Measurements from ENCODE around the gene HDAC2. TPM values are rescaled to one million over a fixed set of nuclear protein-coding genes. Genes with fewer than 3 reads are reported as not detected.
"Not testable (repeated sequence)": the region's sequence is repeated elsewhere in the genome, so short reads cannot be mapped to it uniquely, and the experiment has no call there.

Gene HDAC2
- total RNA-seq, 1 donor from 2014 or later, result 287 TPM

- no peak overlapping the region for H3K4me3 Mint-ChIP-seq (ENCODE audit: low read depth)
- no peaks in the 10 kb centered on the region for H3K9me3 Mint-ChIP-seq (ENCODE audit: low read depth)
- DNase-seq (ENCODE audit: low spot score, unreplicated experiment), result no peak
- no peak for TF ChIP-seq CTCF (IDR thresholded peaks at IDR 0.05; ENCODE audit: unreplicated experiment)
- H3K27me3 Mint-ChIP-seq, result no peaks in the 10 kb centered on the region
- peaks cover 1% of the 10 kb centered on the region for H3K4me1 Mint-ChIP-seq (ENCODE audit: low read depth)
- no peaks in the 10 kb centered on the region for H3K36me3 Mint-ChIP-seq (ENCODE audit: insufficient read depth)
- H3K27ac Mint-ChIP-seq, result no peak overlapping the region
Measured at GRCh38 chr6:113920663-113921267, 50.2 kb downstream of the HDAC2 start.

- H3K9me3 Mint-ChIP-seq (ENCODE audit: low read depth); H3K4me3 Mint-ChIP-seq (ENCODE audit: low read depth); H3K4me1 Mint-ChIP-seq (ENCODE audit: low read depth); H3K36me3 Mint-ChIP-seq (ENCODE audit: insufficient read depth); H3K27ac Mint-ChIP-seq; DNase-seq (ENCODE audit: low spot score, unreplicated experiment); H3K27me3 Mint-ChIP-seq: not testable (repeated sequence)
Measured at GRCh38 chr6:113910285-113910684, 60.7 kb downstream of the HDAC2 start.

- no peak overlapping the region for H3K27ac Mint-ChIP-seq
- H3K4me1 Mint-ChIP-seq (ENCODE audit: low read depth), result no peaks in the 10 kb centered on the region
- peaks cover 8% of the 10 kb centered on the region for H3K27me3 Mint-ChIP-seq
Measured at GRCh38 chr6:113909224-113909856, 61.6 kb downstream of the HDAC2 start.

GRCh38 chr6:113908801-113909200 lies 62.1 kb downstream of the HDAC2 start:
- Mint-ChIP-seq H3K27ac (no peak overlapping the region), H3K4me3 (ENCODE audit: low read depth) (no peak overlapping the region), H3K9me3 (ENCODE audit: low read depth) (no peaks in the 10 kb centered on the region), H3K27me3 (peaks cover 8% of the 10 kb centered on the region), H3K4me1 (ENCODE audit: low read depth) (peaks cover 4% of the 10 kb centered on the region), H3K36me3 (ENCODE audit: insufficient read depth) (no peaks in the 10 kb centered on the region)
- TF ChIP-seq CTCF (IDR thresholded peaks at IDR 0.05; ENCODE audit: unreplicated experiment), result no peak
- no peak for DNase-seq (ENCODE audit: low spot score, unreplicated experiment)

More at GRCh38 chr6:113909224-113909856, 61.6 kb downstream of the HDAC2 start:
- Mint-ChIP-seq H3K9me3 (ENCODE audit: low read depth) (no peaks in the 10 kb centered on the region), H3K4me3 (ENCODE audit: low read depth) (no peak overlapping the region), H3K36me3 (ENCODE audit: insufficient read depth) (no peaks in the 10 kb centered on the region)
- peak; percentile 87 for TF ChIP-seq CTCF (IDR thresholded peaks at IDR 0.05; ENCODE audit: unreplicated experiment)
- DNase-seq (ENCODE audit: low spot score, unreplicated experiment), result no peak

- H3K27ac Mint-ChIP-seq, result no peak overlapping the region
- H3K4me1 Mint-ChIP-seq (ENCODE audit: low read depth), result peaks cover 5% of the 10 kb centered on the region
- no peak overlapping the region for H3K4me3 Mint-ChIP-seq (ENCODE audit: low read depth)
- no peak for DNase-seq (ENCODE audit: low spot score, unreplicated experiment)
- peaks cover 8% of the 10 kb centered on the region for H3K27me3 Mint-ChIP-seq
- no peaks in the 10 kb centered on the region for H3K36me3 Mint-ChIP-seq (ENCODE audit: insufficient read depth)
- TF ChIP-seq CTCF (IDR thresholded peaks at IDR 0.05; ENCODE audit: unreplicated experiment), result no peak
- H3K9me3 Mint-ChIP-seq (ENCODE audit: low read depth), result no peaks in the 10 kb centered on the region
Measured at GRCh38 chr6:113907102-113907815, 63.7 kb downstream of the HDAC2 start.

Measured in progenitor cell of endocrine pancreas (in vitro differentiated cells).